Fibroblast of lung (primary cell): Measurements from ENCODE around the gene TRMT11. TPM values are rescaled to one million over a fixed set of nuclear protein-coding genes. Genes with fewer than 3 reads are reported as not detected.

ENCODE experiments used
- DNase-seq, 2 donors: peaks; one replicate each; pipeline versions ENCODE4 v3.0.0 to v3.0.0-alpha.2; 2010; ENCODE audit warnings: low read depth in 2 of 2
- H2AFZ ChIP-seq: 2 replicates; pipeline ENCODE4 v1.5.1; 2012; ENCODE audit warnings: low read length, control low read depth, inconsistent platforms
- H3K27ac ChIP-seq: 2 replicates; pipeline ENCODE4 v1.5.1; 2011; ENCODE audit warnings: low read length, control low read depth; ENCODE audit not compliant: insufficient read depth
- H3K27me3 ChIP-seq: 2 replicates; pipeline ENCODE4 v1.5.1; 2011; ENCODE audit warnings: mild to moderate bottlenecking, low read length; ENCODE audit not compliant: control insufficient read depth, insufficient read depth
- H3K36me3 ChIP-seq: 2 replicates; pipeline ENCODE4 v1.5.1; 2011; ENCODE audit warnings: low read length; ENCODE audit not compliant: control insufficient read depth, insufficient read depth
- H3K4me1 ChIP-seq: 2 replicates; pipeline ENCODE4 v1.5.1; 2011; ENCODE audit warnings: low read length; ENCODE audit not compliant: control insufficient read depth, insufficient read depth; ENCODE audit errors: extremely low read depth
- H3K4me2 ChIP-seq: 2 replicates; pipeline ENCODE4 v1.5.1; 2011; ENCODE audit warnings: low read length, control low read depth; ENCODE audit not compliant: insufficient read depth; ENCODE audit errors: extremely low read depth
- H3K4me3 ChIP-seq, 4 experiments: fragments of 200-600 bp in 1 of 4; sonication (generic) in 1 of 4; replicated peaks in 1 of 4; 2 replicates each; pipeline ENCODE4 v1.5.1; 2011 to 2016; ENCODE audit warnings: low read length in 4 of 4, low read depth in 3 of 4, mild to moderate bottlenecking in 3 of 4, control low read depth in 2 of 4, inconsistent platforms in 1 of 4, mixed read lengths in 1 of 4; ENCODE audit not compliant: insufficient read depth in 1 of 4; ENCODE audit errors: control extremely low read depth in 1 of 4
- H3K79me2 ChIP-seq: 2 replicates; pipeline ENCODE4 v1.5.1; 2012; ENCODE audit warnings: mild to moderate bottlenecking, low read length, inconsistent platforms; ENCODE audit not compliant: control insufficient read depth, insufficient read depth
- H3K9ac ChIP-seq: 2 replicates; pipeline ENCODE4 v1.5.1; 2011; ENCODE audit warnings: mild to moderate bottlenecking, low read length, control low read depth; ENCODE audit not compliant: insufficient read depth
- H3K9me3 ChIP-seq: 2 replicates; pipeline ENCODE4 v1.5.1; 2012; ENCODE audit warnings: low read depth, low read length; ENCODE audit not compliant: control insufficient read depth, insufficient read depth
- H4K20me1 ChIP-seq: 2 replicates; pipeline ENCODE4 v1.5.1; 2011; ENCODE audit warnings: low read length; ENCODE audit not compliant: control insufficient read depth, insufficient read depth; ENCODE audit errors: extremely low read depth
- EZH2 ChIP-seq: IDR thresholded peaks from 2 replicates; pipeline ENCODE4 v1.5.1; 2012; ENCODE audit warnings: low read length, control low read depth, mild to moderate bottlenecking; ENCODE audit errors: missing control alignments
- polyA plus RNA-seq, 2 donors: library from polyadenylated mRNA; depleted of rRNA in 1 of 2; stranded (reverse) in 1 of 2; unstranded in 1 of 2; fragments of >200 nt; gene quantifications; 2 replicates each; pipeline ENCODE4 v1.2.1, GENCODE V29; 2011 to 2012; ENCODE audit warnings: missing spikeins in 1 of 2
- total RNA-seq: library from RNA; depleted of rRNA; stranded (reverse); fragments of >200 nt; gene quantifications from 2 replicates; pipeline ENCODE4 v1.2.1, GENCODE V29; 2014
- TF ChIP-seq, protein P1 (sequence below), 2 donors: IDR thresholded peaks in 1 of 2; conservative IDR thresholded peaks in 1 of 2; 1 replicate in 1 of 2; 2 replicates in 1 of 2; pipeline ENCODE4 v1.5.1; 2011 to 2012; ENCODE audit warnings: low read length in 2 of 2, control low read depth in 1 of 2, inconsistent platforms in 1 of 2, low read depth in 1 of 2, mild to moderate bottlenecking in 1 of 2

TRMT11 gene
- total and polyA plus RNA-seq, 2 donors (not counting 1 experiment from before 2014, with no cell fraction given): 22.1 to 23.5 TPM

DNA sequence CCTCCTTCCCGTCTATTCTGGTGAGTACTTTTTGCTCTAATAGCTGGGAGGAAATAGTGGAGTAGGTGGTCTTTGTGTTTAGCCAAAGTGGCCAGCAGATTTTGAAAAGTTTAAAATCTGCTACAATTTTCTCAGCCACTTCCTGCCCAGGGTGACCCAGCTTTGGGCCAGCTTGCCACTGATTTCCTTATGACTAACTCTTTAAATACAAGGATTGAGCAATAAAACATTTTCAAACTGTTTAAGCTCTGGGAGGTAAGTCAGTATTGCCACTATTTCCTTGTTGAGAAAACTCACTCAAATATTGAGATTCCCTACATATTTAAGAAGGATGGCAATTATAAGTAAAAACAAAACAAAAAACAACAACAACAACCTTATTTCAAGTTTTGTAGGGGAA, 54.5 kb downstream of the TRMT11 start:
- H3K27me3 ChIP-seq: no peaks in the 10 kb centered on the region
- no peaks in the 10 kb centered on the region for H3K36me3 ChIP-seq
- H3K9ac ChIP-seq: no peak overlapping the region
- peaks cover 15% of the 10 kb centered on the region for H3K4me1 ChIP-seq
- H4K20me1 ChIP-seq: no peaks in the 10 kb centered on the region
- peak overlapping the region; percentile 64 for H3K4me2 ChIP-seq
- H3K27ac ChIP-seq: peak overlapping the region; percentile 58
- H3K9me3 ChIP-seq: no peaks in the 10 kb centered on the region
- TF ChIP-seq EZH2: no peak
- TF ChIP-seq, protein P1, sequence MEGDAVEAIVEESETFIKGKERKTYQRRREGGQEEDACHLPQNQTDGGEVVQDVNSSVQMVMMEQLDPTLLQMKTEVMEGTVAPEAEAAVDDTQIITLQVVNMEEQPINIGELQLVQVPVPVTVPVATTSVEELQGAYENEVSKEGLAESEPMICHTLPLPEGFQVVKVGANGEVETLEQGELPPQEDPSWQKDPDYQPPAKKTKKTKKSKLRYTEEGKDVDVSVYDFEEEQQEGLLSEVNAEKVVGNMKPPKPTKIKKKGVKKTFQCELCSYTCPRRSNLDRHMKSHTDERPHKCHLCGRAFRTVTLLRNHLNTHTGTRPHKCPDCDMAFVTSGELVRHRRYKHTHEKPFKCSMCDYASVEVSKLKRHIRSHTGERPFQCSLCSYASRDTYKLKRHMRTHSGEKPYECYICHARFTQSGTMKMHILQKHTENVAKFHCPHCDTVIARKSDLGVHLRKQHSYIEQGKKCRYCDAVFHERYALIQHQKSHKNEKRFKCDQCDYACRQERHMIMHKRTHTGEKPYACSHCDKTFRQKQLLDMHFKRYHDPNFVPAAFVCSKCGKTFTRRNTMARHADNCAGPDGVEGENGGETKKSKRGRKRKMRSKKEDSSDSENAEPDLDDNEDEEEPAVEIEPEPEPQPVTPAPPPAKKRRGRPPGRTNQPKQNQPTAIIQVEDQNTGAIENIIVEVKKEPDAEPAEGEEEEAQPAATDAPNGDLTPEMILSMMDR (conservative IDR thresholded peaks at IDR 0.05 in 1 of 2, IDR thresholded peaks at IDR 0.05 in 1 of 2; ENCODE audit: low read depth in 1 of 2, low read length in 2 of 2): no peak
- no peak overlapping the region for H3K4me3 ChIP-seq
- H2AFZ ChIP-seq: no peak overlapping the region
- no peaks in the 10 kb centered on the region for H3K79me2 ChIP-seq
- DNase-seq: peak; percentile 78 to 83

DNA sequence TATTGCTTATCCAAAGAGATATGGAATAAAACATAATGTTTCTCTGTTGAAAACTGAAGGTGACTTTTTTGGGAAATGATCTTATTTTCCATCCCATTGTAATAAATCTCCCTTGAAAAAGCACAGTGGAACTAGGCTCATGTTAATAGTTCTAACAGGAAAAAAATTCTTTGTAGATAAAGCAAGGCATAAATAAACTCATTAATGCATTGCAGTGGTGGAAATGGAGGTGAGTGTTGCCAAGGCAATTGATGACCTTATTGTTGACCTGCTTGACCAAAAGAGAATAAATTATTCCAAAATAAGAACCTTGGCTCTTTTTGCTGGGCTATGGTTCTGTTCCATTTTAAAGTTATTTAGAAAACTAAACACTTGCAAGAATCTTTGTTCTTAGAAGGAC, 55.2 kb downstream of the TRMT11 start:
- Histone ChIP-seq H3K79me2 (no peaks in the 10 kb centered on the region), H3K27me3 (no peaks in the 10 kb centered on the region), H3K36me3 (no peaks in the 10 kb centered on the region), H3K27ac (no peak overlapping the region), H3K9me3 (no peaks in the 10 kb centered on the region), H3K4me1 (peaks cover 15% of the 10 kb centered on the region), H4K20me1 (no peaks in the 10 kb centered on the region), H2AFZ (no peak overlapping the region), H3K4me2 (no peak overlapping the region), H3K9ac (no peak overlapping the region), H3K4me3 (no peak overlapping the region)
- TF ChIP-seq, protein P1 (conservative IDR thresholded peaks at IDR 0.05 in 1 of 2, IDR thresholded peaks at IDR 0.05 in 1 of 2; ENCODE audit: low read depth in 1 of 2, low read length in 2 of 2): no peak
- TF ChIP-seq EZH2: no peak
- DNase-seq: peak in 1 of 2 donors; percentile 49

DNA sequence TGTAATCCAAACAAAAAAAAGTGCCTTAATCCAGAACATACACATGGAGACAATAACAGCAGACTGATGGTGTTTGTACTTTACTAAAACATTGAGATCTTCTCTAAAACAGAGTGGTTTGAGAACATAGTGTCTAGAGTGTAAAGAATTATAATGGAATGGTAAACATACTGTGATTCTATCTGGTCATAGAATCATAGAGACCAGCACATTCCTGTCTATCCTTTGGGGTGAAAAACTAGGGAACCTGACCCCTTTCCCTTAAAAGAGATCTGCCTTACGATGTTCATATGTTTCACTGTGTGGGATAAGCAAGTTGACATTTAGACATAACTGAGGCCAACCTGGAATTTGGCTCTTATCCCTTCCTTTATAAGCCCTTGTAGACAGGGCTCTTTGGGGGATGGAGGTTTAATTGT, 55.7 kb downstream of the TRMT11 start:
- H3K4me3 ChIP-seq: no peak overlapping the region
- H3K79me2 ChIP-seq: no peaks in the 10 kb centered on the region
- H3K4me1 ChIP-seq: peaks cover 15% of the 10 kb centered on the region
- H3K27me3 ChIP-seq: no peaks in the 10 kb centered on the region
- no peak overlapping the region for H3K27ac ChIP-seq
- H2AFZ ChIP-seq: no peak overlapping the region
- no peak overlapping the region for H3K9ac ChIP-seq
- H3K9me3 ChIP-seq: no peaks in the 10 kb centered on the region
- H4K20me1 ChIP-seq: no peaks in the 10 kb centered on the region
- H3K4me2 ChIP-seq: no peak overlapping the region
- no peak for TF ChIP-seq EZH2
- TF ChIP-seq, protein P1 (conservative IDR thresholded peaks at IDR 0.05 in 1 of 2, IDR thresholded peaks at IDR 0.05 in 1 of 2; ENCODE audit: low read depth in 1 of 2, low read length in 2 of 2): no peak
- H3K36me3 ChIP-seq: no peaks in the 10 kb centered on the region
- DNase-seq: peak; percentile 35 to 77
